ENCODE results near the gene MRPL24. TPM values are rescaled to one million over a fixed set of nuclear protein-coding genes. Genes with fewer than 3 reads are reported as not detected.
A peak's percentile ranks its signal among the peaks of the same experiment; 100 is the strongest.

MRPL24 gene
- total and polyA plus RNA-seq, 9 of the 15 experiments (the other 6 are each of a cell fraction or from before 2014, with no cell fraction given), result 74.3 to 267 (median 113) TPM

DNA sequence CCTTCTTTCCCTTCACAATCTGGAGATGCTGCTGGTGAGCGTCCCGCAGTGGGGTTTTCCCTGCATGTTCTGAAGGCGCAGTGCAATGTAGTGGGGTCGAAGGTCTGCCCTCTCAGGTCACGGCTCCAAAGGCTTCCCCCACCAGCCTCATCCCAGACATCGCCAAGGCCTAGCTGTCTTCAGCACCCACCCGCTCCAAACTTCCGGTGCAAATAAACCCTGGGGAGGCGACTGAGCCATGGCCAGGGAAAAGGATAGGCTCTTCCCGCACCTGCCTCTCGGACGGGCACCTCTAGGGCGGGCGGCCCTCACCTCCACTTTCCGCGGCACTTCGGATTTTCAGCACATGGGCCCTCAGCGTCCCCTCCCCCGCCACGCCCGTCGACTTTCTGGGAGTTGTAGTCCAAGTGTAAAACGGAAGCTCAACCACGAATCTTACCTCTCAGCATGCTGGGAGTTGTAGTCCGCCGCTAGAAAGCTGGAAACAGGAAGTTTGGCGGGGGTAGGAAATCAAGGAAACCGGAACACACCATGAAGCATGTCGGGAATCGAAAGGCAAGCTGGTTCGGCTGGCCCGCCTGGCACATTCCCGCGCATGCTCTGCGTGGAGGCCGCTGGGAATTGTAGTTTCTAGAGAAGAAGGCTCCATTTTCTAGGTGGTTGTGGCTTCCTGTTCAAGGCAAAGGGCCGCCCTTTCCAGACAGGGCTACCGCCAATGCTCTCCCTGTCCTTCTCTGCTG, at the start of gene MRPL24 (continued):
- TF ChIP-seq, protein P1, sequence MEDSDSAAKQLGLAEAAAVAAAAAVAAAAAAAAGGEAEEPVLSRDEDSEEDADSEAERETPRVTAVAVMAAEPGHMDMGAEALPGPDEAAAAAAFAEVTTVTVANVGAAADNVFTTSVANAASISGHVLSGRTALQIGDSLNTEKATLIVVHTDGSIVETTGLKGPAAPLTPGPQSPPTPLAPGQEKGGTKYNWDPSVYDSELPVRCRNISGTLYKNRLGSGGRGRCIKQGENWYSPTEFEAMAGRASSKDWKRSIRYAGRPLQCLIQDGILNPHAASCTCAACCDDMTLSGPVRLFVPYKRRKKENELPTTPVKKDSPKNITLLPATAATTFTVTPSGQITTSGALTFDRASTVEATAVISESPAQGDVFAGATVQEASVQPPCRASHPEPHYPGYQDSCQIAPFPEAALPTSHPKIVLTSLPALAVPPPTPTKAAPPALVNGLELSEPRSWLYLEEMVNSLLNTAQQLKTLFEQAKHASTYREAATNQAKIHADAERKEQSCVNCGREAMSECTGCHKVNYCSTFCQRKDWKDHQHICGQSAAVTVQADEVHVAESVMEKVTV (CRISPR knock-in tag; IDR thresholded peaks at IDR 0.05), result no peak
- TF ChIP-seq C11orf30 (IDR thresholded peaks at IDR 0.05; ENCODE audit: low read depth), result peak; percentile 64; the same call in 1 of the 2 replicates
- TF ChIP-seq ETV5 (CRISPR knock-in tag; IDR thresholded peaks at IDR 0.05; ENCODE audit: low read depth), result peak; percentile 93; the same call in 1 of the 2 replicates
- TF ChIP-seq ZNF175 (CRISPR knock-in tag; IDR thresholded peaks at IDR 0.05; ENCODE audit: low read depth), result peak; percentile 48; the same call in 1 of the 2 replicates
- peak; percentile 63; the same call in 1 of the 2 replicates for TF ChIP-seq ZNF12 (CRISPR knock-in tag; IDR thresholded peaks at IDR 0.05)
- no peak for TF ChIP-seq CEBPG (CRISPR knock-in tag; IDR thresholded peaks at IDR 0.05)
- no peak for TF ChIP-seq CEBPG (tag; conservative IDR thresholded peaks at IDR 0.05 in 1 of 2, IDR thresholded peaks at IDR 0.05 in 1 of 2)
- TF ChIP-seq GTF2F1 (IDR thresholded peaks at IDR 0.05; ENCODE audit: low read depth, low read length), result 0 out of 2 replicates have a peak, but pooled peaks have one; percentile 15
- TF ChIP-seq MEF2A (IDR thresholded peaks at IDR 0.05; ENCODE audit: control insufficient read depth, low read depth, low read length), result no peak
- TF ChIP-seq FOXK2 (conservative IDR thresholded peaks at IDR 0.05 in 1 of 2, IDR thresholded peaks at IDR 0.05 in 1 of 2; ENCODE audit: low read depth in 2 of 2), result peak; percentile 87 to 92
- peak; percentile 99 to 100 for TF ChIP-seq NRF1 (conservative IDR thresholded peaks at IDR 0.05 in 1 of 2, IDR thresholded peaks at IDR 0.05 in 1 of 2)
- TF ChIP-seq GTF2B (IDR thresholded peaks at IDR 0.05; ENCODE audit: extremely low read depth, insufficient read length), result no peak
- no peak for TF ChIP-seq MCM7 (IDR thresholded peaks at IDR 0.05)
- TF ChIP-seq HNRNPUL1 (IDR thresholded peaks at IDR 0.05; ENCODE audit: low read length), result no peak
- no peak for TF ChIP-seq PRPF4 (IDR thresholded peaks at IDR 0.05; ENCODE audit: insufficient read depth, low read depth, low read length, poor library complexity, severe bottlenecking)
- TF ChIP-seq, protein P2, sequence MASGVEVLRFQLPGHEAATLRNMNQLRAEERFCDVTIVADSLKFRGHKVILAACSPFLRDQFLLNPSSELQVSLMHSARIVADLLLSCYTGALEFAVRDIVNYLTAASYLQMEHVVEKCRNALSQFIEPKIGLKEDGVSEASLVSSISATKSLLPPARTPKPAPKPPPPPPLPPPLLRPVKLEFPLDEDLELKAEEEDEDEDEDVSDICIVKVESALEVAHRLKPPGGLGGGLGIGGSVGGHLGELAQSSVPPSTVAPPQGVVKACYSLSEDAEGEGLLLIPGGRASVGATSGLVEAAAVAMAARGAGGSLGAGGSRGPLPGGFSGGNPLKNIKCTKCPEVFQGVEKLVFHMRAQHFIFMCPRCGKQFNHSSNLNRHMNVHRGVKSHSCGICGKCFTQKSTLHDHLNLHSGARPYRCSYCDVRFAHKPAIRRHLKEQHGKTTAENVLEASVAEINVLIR (CRISPR knock-in tag; IDR thresholded peaks at IDR 0.05), result peak; percentile 57
- peak; percentile 26 to 73; a peak in 2 of 4 replicates for TF ChIP-seq SRF (CRISPR knock-in tag; IDR thresholded peaks at IDR 0.05)
- TF ChIP-seq KHSRP (IDR thresholded peaks at IDR 0.05), result no peak
- TF ChIP-seq ZNF583 (CRISPR knock-in tag; IDR thresholded peaks at IDR 0.05), result no peak
- TF ChIP-seq MITF (IDR thresholded peaks at IDR 0.05), result no peak
- TF ChIP-seq NFXL1 (CRISPR knock-in tag; IDR thresholded peaks at IDR 0.05), result no peak
- TF ChIP-seq ZNF239 (CRISPR knock-in tag; IDR thresholded peaks at IDR 0.05), result peak; percentile 26; the same call in 1 of the 2 replicates
